ENCODE results near the gene OR52E2. TPM values are rescaled to one million over a fixed set of nuclear protein-coding genes. Genes with fewer than 3 reads are reported as not detected.
"Not testable (repeated sequence)": the region's sequence is repeated elsewhere in the genome, so short reads cannot be mapped to it uniquely, and the experiment has no call there.

The OR52E2 gene
- total RNA-seq, 4 donors from 2014 or later = not detected

GRCh38 chr11:5069272-5069671 is 9.8 kb upstream of the OR52E2 start, which contains the start of gene OR52E1:
TSS of gene OR52E1 (plus strand) at chr11:5069572.
- H3K4me1 ChIP-seq = no peaks in the 10 kb centered on the region
- no peak within 1 kb of the TSS for H3K27ac ChIP-seq (replicated peaks in 1 of 4)
- H3K36me3 ChIP-seq = no peaks in the 10 kb centered on the region
- peaks cover 0 to 4% (median 0%) of the 10 kb centered on the region in 4 donors for H3K27me3 ChIP-seq
- intact Hi-C loops (cut with DNase I) = no loop called here
- DNase-seq (ENCODE audit: extremely low spot score) = no peak
- H3K9me3 ChIP-seq = no peaks in the 10 kb centered on the region
- no peak within 1 kb of the TSS for H3K4me3 ChIP-seq
- 59% methylated on average over 3 of the region's 3 CpGs for WGBS
- TF ChIP-seq POLR2AphosphoS5 (IDR thresholded peaks at IDR 0.05) = no peak
- TF ChIP-seq, protein P1, sequence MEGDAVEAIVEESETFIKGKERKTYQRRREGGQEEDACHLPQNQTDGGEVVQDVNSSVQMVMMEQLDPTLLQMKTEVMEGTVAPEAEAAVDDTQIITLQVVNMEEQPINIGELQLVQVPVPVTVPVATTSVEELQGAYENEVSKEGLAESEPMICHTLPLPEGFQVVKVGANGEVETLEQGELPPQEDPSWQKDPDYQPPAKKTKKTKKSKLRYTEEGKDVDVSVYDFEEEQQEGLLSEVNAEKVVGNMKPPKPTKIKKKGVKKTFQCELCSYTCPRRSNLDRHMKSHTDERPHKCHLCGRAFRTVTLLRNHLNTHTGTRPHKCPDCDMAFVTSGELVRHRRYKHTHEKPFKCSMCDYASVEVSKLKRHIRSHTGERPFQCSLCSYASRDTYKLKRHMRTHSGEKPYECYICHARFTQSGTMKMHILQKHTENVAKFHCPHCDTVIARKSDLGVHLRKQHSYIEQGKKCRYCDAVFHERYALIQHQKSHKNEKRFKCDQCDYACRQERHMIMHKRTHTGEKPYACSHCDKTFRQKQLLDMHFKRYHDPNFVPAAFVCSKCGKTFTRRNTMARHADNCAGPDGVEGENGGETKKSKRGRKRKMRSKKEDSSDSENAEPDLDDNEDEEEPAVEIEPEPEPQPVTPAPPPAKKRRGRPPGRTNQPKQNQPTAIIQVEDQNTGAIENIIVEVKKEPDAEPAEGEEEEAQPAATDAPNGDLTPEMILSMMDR (IDR thresholded peaks at IDR 0.05) = no peak
- no peak for TF ChIP-seq EP300 (IDR thresholded peaks at IDR 0.05)
- no peak for TF ChIP-seq POLR2A (IDR thresholded peaks at IDR 0.05; ENCODE audit: low read depth)

DNA sequence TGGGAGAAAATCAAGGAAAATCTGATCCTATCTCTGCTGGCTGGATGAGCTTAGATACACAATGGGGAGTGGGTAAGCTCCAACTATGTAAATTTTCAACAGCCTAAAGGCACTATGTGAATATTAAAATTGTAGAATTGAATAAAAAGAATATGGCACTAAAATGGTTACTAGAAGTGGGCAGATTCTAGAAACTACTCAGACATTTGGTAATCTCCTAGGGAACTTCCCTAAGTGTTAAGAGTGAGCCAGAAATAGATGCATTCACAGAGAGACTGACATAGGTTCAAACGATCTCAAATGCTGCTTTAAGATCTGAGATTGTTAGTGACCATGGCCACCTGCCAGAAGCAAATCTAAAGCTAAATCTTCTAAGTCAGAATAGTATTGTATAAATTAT is 5.6 kb upstream of the OR52E2 start:
- intact Hi-C loops (cut with DNase I) = no loop called here
- Histone ChIP-seq H3K27me3 (no peaks in the 10 kb centered on the region), H3K27ac (replicated peaks in 1 of 4) (no peak overlapping the region), H3K4me1 (no peaks in the 10 kb centered on the region), H3K9me3 (no peaks in the 10 kb centered on the region), H3K4me3 (no peak overlapping the region), H3K36me3 (no peaks in the 10 kb centered on the region)
- TF ChIP-seq EP300 (IDR thresholded peaks at IDR 0.05) = no peak
- TF ChIP-seq POLR2AphosphoS5 (IDR thresholded peaks at IDR 0.05) = no peak
- no peak for TF ChIP-seq POLR2A (IDR thresholded peaks at IDR 0.05; ENCODE audit: low read depth)
- TF ChIP-seq, protein P1 (IDR thresholded peaks at IDR 0.05) = no peak
- DNase-seq (ENCODE audit: extremely low spot score) = no peak
- WGBS = 24% methylated on average over 1 of the region's 1 CpG

- H3K27ac ChIP-seq (replicated peaks in 1 of 4); DNase-seq (ENCODE audit: extremely low spot score); H3K27me3 ChIP-seq; H3K4me1 ChIP-seq; H3K9me3 ChIP-seq; H3K4me3 ChIP-seq; intact Hi-C loops (cut with DNase I); H3K36me3 ChIP-seq: not testable (repeated sequence)
- 80% methylated on average over 5 of the region's 5 CpGs for WGBS
Observed at GRCh38 chr11:5058679-5059078, 748 bp downstream of the OR52E2 start.

DNA sequence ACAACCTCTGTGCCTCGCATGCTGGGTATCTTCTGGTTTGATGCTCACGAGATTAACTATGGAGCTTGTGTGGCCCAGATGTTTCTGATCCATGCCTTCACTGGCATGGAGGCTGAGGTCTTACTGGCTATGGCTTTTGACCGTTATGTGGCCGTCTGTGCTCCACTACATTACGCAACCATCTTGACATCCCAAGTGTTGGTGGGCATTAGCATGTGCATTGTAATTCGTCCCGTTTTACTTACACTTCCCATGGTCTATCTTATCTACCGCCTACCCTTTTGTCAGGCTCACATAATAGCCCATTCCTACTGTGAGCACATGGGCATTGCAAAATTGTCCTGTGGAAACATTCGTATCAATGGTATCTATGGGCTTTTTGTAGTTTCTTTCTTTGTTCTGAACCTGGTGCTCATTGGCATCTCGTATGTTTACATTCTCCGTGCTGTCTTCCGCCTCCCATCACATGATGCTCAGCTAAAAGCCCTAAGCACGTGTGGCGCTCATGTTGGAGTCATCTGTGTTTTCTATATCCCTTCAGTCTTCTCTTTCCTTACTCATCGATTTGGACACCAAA is 12.6 kb downstream of the OR52E2 start:
- Histone ChIP-seq H3K27ac (replicated peaks in 1 of 4) (no peak overlapping the region), H3K4me1 (no peaks in the 10 kb centered on the region), H3K36me3 (no peaks in the 10 kb centered on the region), H3K9me3 (no peaks in the 10 kb centered on the region), H3K4me3 (no peak overlapping the region), H3K27me3 (no peaks in the 10 kb centered on the region)
- no peak for TF ChIP-seq POLR2AphosphoS5 (IDR thresholded peaks at IDR 0.05)
- no peak for TF ChIP-seq POLR2A (IDR thresholded peaks at IDR 0.05; ENCODE audit: low read depth)
- TF ChIP-seq, protein P1 (IDR thresholded peaks at IDR 0.05) = no peak
- TF ChIP-seq EP300 (IDR thresholded peaks at IDR 0.05) = no peak
- DNase-seq (ENCODE audit: extremely low spot score) = no peak
- intact Hi-C loops (cut with DNase I) = no loop called here
- WGBS = 82% methylated on average over 15 of the region's 15 CpGs

DNA sequence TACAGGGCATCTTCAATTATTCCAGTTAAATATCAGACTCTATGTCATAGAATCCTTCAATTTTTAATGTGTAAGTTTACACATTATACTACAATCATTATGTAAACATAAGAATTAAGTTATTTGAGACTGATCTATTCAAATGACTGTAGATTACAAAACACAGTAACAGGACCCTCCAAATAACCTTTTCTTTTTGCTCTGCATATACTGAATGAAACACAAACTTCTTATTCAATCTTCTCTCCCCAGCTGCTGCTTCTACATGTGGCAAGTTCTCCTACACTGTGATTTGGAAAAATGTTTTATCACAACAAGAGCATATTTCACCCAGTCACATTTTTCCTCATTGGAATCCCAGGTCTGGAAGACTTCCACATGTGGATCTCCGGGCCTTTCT is 13.2 kb downstream of the OR52E2 start, which contains the start of gene OR52J3:
OR52J3 (plus strand) TSS at position 301 of the 400 bp plus-strand sequence; CDS start at position 301, 0 bp downstream.
- H3K36me3 ChIP-seq = no peaks in the 10 kb centered on the region
- H3K4me1 ChIP-seq = no peaks in the 10 kb centered on the region
- H3K27ac ChIP-seq (replicated peaks in 1 of 4) = no peak within 1 kb of the TSS
- intact Hi-C loops (cut with DNase I) = no loop called here
- DNase-seq (ENCODE audit: extremely low spot score) = no peak
- H3K9me3 ChIP-seq = no peaks in the 10 kb centered on the region
- H3K27me3 ChIP-seq = no peaks in the 10 kb centered on the region
- 65% methylated on average over 1 of the region's 1 CpG for WGBS
- TF ChIP-seq, protein P1 (IDR thresholded peaks at IDR 0.05) = no peak
- TF ChIP-seq POLR2AphosphoS5 (IDR thresholded peaks at IDR 0.05) (no peak), EP300 (IDR thresholded peaks at IDR 0.05) (no peak), POLR2A (IDR thresholded peaks at IDR 0.05; ENCODE audit: low read depth) (no peak)
- no peak within 1 kb of the TSS for H3K4me3 ChIP-seq

Measured in esophagus muscularis mucosa (tissue), 4 donors.